HepG2 (cell line): ENCODE results near the gene ACSM2A. TPM values are rescaled to one million over a fixed set of nuclear protein-coding genes. Genes with fewer than 3 reads are reported as not detected.

ENCODE experiments used
- ATAC-seq: fragments of 200-7000 bp; cut with Tn5 transposase; 3 replicates; pipeline ENCODE4 v1.9.1; 2020; ENCODE audit warnings: mild to moderate bottlenecking, moderate library complexity
- BruUV-seq: library from RNA; stranded (reverse); fragments of 400-500 nt; replicated peaks from 2 replicates; lab custom pipeline; 2021; lab: Mats Ljungman, UMichigan
- CTCF ChIA-PET: fragments of 300-600 bp; formaldehyde crosslinking; extraction: SDS; loops from one replicate; lab custom pipeline; 2021; ENCODE audit warnings: low total read pairs, inconsistent platforms, low intra/inter-chr PET ratio; lab: Yijun Ruan, JAX
- POLR2A ChIA-PET: fragments of 350-600 bp; sonication (Branson Sonifier 250); formaldehyde crosslinking; loops from one replicate; lab custom pipeline; 2020; ENCODE audit warnings: antibody characterized with exemption, inconsistent platforms; lab: Yijun Ruan, JAX
- DNase-seq: peaks from one replicate; pipeline ENCODE4 v3.0.0-alpha.2; 2015; ENCODE audit warnings: low spot score
- FAIRE-seq: peaks from 3 replicates; lab custom pipeline; 2011; peaks lifted over from hg19 to GRCh38; lab: Jason Lieb, UNC
- H2AFZ ChIP-seq: one replicate; pipeline ENCODE4 v1.6.1; 2011; ENCODE audit warnings: low read length, inconsistent platforms
- H3K27ac ChIP-seq: fragments of 300-600 bp; 3 replicates; pipeline ENCODE4 v1.8.0; 2011; ENCODE audit warnings: mixed run types, mild to moderate bottlenecking, mixed read lengths, low read length, inconsistent platforms; ENCODE audit not compliant: insufficient read depth; ENCODE audit errors: extremely low read length
- H3K27me3 ChIP-seq, 2 experiments: fragments of 200-600 bp in 1 of 2; 2 replicates in 1 of 2; 3 replicates in 1 of 2; pipeline versions ENCODE4 v1.6.0 to v1.8.0; 2011; ENCODE audit warnings: low read length in 2 of 2, mild to moderate bottlenecking in 2 of 2, moderate library complexity in 2 of 2, inconsistent platforms in 1 of 2; ENCODE audit not compliant: insufficient read depth in 2 of 2, control insufficient read depth in 1 of 2
- H3K36me3 ChIP-seq, 2 experiments: fragments of 200-600 bp in 1 of 2; replicated peaks in 1 of 2; 2 replicates in 1 of 2; 3 replicates in 1 of 2; pipeline versions ENCODE4 v1.5.1 to v1.8.0; 2011; ENCODE audit warnings: low read length in 2 of 2, inconsistent platforms in 1 of 2; ENCODE audit not compliant: insufficient read depth in 2 of 2, control insufficient read depth in 1 of 2
- H3K4me1 ChIP-seq: 2 replicates; pipeline ENCODE4 v1.5.1; 2012; ENCODE audit warnings: low read length, inconsistent platforms; ENCODE audit not compliant: insufficient read depth
- H3K4me2 ChIP-seq: 2 replicates; pipeline ENCODE4 v1.6.0; 2011; ENCODE audit warnings: low read depth, low read length, inconsistent platforms
- H3K4me3 ChIP-seq, 3 experiments: fragments of 200-600 bp in 1 of 3; sonication (generic), shearing (Covaris generic) in 1 of 3; replicated peaks in 1 of 3; 2 replicates each; pipeline ENCODE4 v1.5.1; 2011 to 2016; ENCODE audit warnings: low read length in 3 of 3, inconsistent platforms in 2 of 3, low read depth in 2 of 3, mild to moderate bottlenecking in 2 of 3, control low read depth in 1 of 3, mixed read lengths in 1 of 3; ENCODE audit not compliant: insufficient read depth in 1 of 3
- H3K79me2 ChIP-seq: one replicate; pipeline ENCODE4 v1.6.1; 2011; ENCODE audit warnings: low read length, inconsistent platforms; ENCODE audit not compliant: insufficient read depth
- H3K9ac ChIP-seq: 2 replicates; pipeline ENCODE4 v1.6.0; 2011; ENCODE audit warnings: mild to moderate bottlenecking, low read depth, low read length, inconsistent platforms; ENCODE audit not compliant: insufficient read depth
- H3K9me3 ChIP-seq: 2 replicates; pipeline ENCODE4 v1.5.1; 2012; ENCODE audit warnings: mild to moderate bottlenecking, low read length
- H4K20me1 ChIP-seq: 2 replicates; pipeline ENCODE4 v1.6.0; 2011; ENCODE audit warnings: inconsistent platforms, mild to moderate bottlenecking, low read length, moderate library complexity; ENCODE audit not compliant: insufficient read depth
- AGO1 ChIP-seq: fragments of 200-400 bp; formaldehyde crosslinking; IDR thresholded peaks from 2 replicates; pipeline ENCODE4 v1.6.1; 2017; ENCODE audit warnings: mild to moderate bottlenecking, low read depth, low read length, moderate library complexity; ENCODE audit not compliant: poor library complexity, severe bottlenecking
- ARID5B ChIP-seq: IDR thresholded peaks from 2 replicates; pipeline ENCODE4 v1.4.0; 2020; ENCODE audit warnings: mild to moderate bottlenecking, missing genetic modification reagents
- JUN ChIP-seq: sonication (generic); formaldehyde crosslinking; IDR thresholded peaks from 2 replicates; pipeline ENCODE4 v1.4.0; 2020; ENCODE audit warnings: mild to moderate bottlenecking, missing genetic modification reagents
- MTA1 ChIP-seq: sonication (generic); formaldehyde crosslinking; IDR thresholded peaks from 2 replicates; pipeline ENCODE4 v1.4.0; 2020; ENCODE audit warnings: missing genetic modification reagents, mild to moderate bottlenecking, borderline replicate concordance
- SALL1 ChIP-seq: sonication (generic); formaldehyde crosslinking; IDR thresholded peaks from 2 replicates; pipeline ENCODE4 v1.8.0; 2022; ENCODE audit warnings: mild to moderate bottlenecking, missing genetic modification reagents
- ZNF280B ChIP-seq: sonication (generic); formaldehyde crosslinking; IDR thresholded peaks from 2 replicates; pipeline ENCODE4 v1.5.0; 2020; ENCODE audit warnings: missing genetic modification reagents, mild to moderate bottlenecking, borderline replicate concordance
- ZNF280D ChIP-seq: sonication (generic); formaldehyde crosslinking; IDR thresholded peaks from 2 replicates; pipeline ENCODE4 v1.5.1; 2020; ENCODE audit warnings: mild to moderate bottlenecking, missing genetic modification reagents
- ZNF446 ChIP-seq: sonication (generic); formaldehyde crosslinking; IDR thresholded peaks from 2 replicates; pipeline ENCODE4 v1.5.0; 2020; ENCODE audit warnings: mild to moderate bottlenecking, missing genetic modification reagents
- ZNF572 ChIP-seq: sonication (generic); formaldehyde crosslinking; IDR thresholded peaks from 2 replicates; pipeline ENCODE4 v1.5.1; 2020; ENCODE audit warnings: mild to moderate bottlenecking, missing genetic modification reagents
- ZSCAN20 ChIP-seq: sonication (generic); formaldehyde crosslinking; IDR thresholded peaks from 2 replicates; pipeline ENCODE4 v1.4.0; 2020; ENCODE audit warnings: missing genetic modification reagents, mild to moderate bottlenecking, borderline replicate concordance
- WGBS: methylation state at CpG from one replicate; pipeline ENCODE4 v1.1.6; 2017; ENCODE audit warnings: low lambda C conversion rate; 5-methylcytosine and 5-hydroxymethylcytosine counted together
- in situ Hi-C: cut with HindIII; loops from 2 replicates; pipeline ENCODE4 v1.10.0; 2017; ENCODE audit warnings: low pct_unique_long_range_greater_than_20kb; ENCODE audit not compliant: extremely low pct_ligation_motif_present
- intact Hi-C: fragments of 100-400 bp; cut with micrococcal nuclease; formaldehyde crosslinking; loops from one replicate; pipeline ENCODE4 v1.10.0; 2022; ENCODE audit not compliant: unreplicated experiment
- polyA plus RNA-seq, 8 experiments: library from polyadenylated mRNA; depleted of rRNA in 3 of 8; stranded (reverse) in 7 of 8; unstranded in 1 of 8; fragments of >200 nt; fragmentation: Illumina TruSeq in 4 of 8; extraction: Trizol in 4 of 8; gene quantifications; 2 replicates each; pipeline versions ENCODE4 v1.2.1 to v1.2.3, GENCODE V29; 2011 to 2016; ENCODE audit warnings: low read depth in 4 of 8, missing spikeins in 1 of 8, mixed read lengths in 1 of 8; ENCODE audit not compliant: insufficient read depth in 1 of 8
- total RNA-seq, 5 experiments: library from RNA; depleted of rRNA; stranded (reverse); fragments of >200 nt; fragmentation: Illumina TruSeq; extraction: Trizol; gene quantifications; 2 replicates each; pipeline ENCODE4 v1.2.3, GENCODE V29; 2016; ENCODE audit warnings: low read depth in 1 of 5

ACSM2A gene
- total and polyA plus RNA-seq, 2 of the 13 experiments (the other 11 are each of a cell fraction or from before 2014, with no cell fraction given) = 11.4 to 16.3 TPM

- CTCF ChIA-PET = no interaction called here
- intact Hi-C loops = loop anchor here (10.0 kb wide), 1 partner anchor 142 kb away; no protein-coding TSS in a partner anchor
- in situ Hi-C loops = no loop called here
- TF ChIP-seq AGO1 (no peak), JUN (CRISPR knock-in tag) (0 out of 2 replicates have a peak, but pooled peaks have one; percentile 17), SALL1 (CRISPR knock-in tag) (peak; percentile 29; the same call in 1 of the 2 replicates), ARID5B (CRISPR knock-in tag) (no peak), ZNF280D (no peak), ZNF572 (CRISPR knock-in tag) (no peak), MTA1 (CRISPR knock-in tag) (peak; percentile 56; the same call in 1 of the 2 replicates), ZNF280B (CRISPR knock-in tag) (0 out of 2 replicates have a peak, but pooled peaks have one; percentile 40), ZNF446 (CRISPR knock-in tag) (0 out of 2 replicates have a peak, but pooled peaks have one; percentile 2), ZSCAN20 (CRISPR knock-in tag) (no peak)
Observed at GRCh38 chr16:20402651-20403050, 48.7 kb upstream of the ACSM2A start.

More at GRCh38 chr16:20402651-20403050, 48.7 kb upstream of the ACSM2A start:
- Histone ChIP-seq H4K20me1 (no peaks in the 10 kb centered on the region), H3K4me2 (peak overlapping the region; percentile 43), H3K36me3 (no peaks in the 10 kb centered on the region), H3K4me3 (peak overlapping the region in 1 of 3 experiments; percentile 8; a peak in 1 of 6 replicates), H3K9ac (peak overlapping the region; percentile 7; the same call in 1 of the 2 replicates), H2AFZ (no peak overlapping the region), H3K4me1 (peaks cover 69% of the 10 kb centered on the region), H3K9me3 (no peaks in the 10 kb centered on the region), H3K27ac (no peak overlapping the region), H3K79me2 (no peaks in the 10 kb centered on the region), H3K27me3 (0 out of 5 replicates have a peak, but pooled peaks cover 0 to 2% of the 10 kb centered on the region in 2 experiments)
- ATAC-seq = peak; percentile 61
- BruUV-seq = no TSS peak
- WGBS = 38% methylated on average over 2 of the region's 2 CpGs
- DNase-seq = no peak
- POLR2A ChIA-PET = interaction anchor here (1.4 kb wide), 1 partner anchor 17 kb away, joined by 4 read pairs; no protein-coding TSS in a partner anchor
- FAIRE-seq = no peak
